Measurements from ENCODE around the gene SORCS3.
"Not testable (repeated sequence)": the region's sequence is repeated elsewhere in the genome, so short reads cannot be mapped to it uniquely, and the experiment has no call there.

SORCS3 gene

DNA sequence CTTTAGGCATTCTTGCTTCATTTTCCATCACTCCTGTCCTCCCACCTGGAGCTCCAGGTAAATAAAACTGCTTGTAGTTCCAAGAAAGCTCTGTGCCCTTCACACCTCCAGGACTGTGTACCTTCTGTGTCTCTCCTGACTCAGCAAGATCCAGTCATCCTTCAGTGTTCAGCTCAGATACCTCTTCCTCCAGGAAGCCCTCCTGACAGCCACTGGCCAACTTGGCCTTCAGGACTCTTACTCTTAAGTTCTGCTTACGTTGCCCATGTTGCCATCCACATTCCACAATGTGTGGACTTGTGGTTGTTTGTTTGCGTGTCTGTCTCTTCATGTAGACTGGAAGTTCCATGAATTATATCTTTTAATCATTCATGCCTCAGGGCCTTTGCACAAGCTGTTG, 48.0 kb downstream of the SORCS3 start:
- FAIRE-seq (no peak), DNase-seq (ENCODE audit: insufficient read length, low spot score) (no peak)
- TF ChIP-seq, protein P1, sequence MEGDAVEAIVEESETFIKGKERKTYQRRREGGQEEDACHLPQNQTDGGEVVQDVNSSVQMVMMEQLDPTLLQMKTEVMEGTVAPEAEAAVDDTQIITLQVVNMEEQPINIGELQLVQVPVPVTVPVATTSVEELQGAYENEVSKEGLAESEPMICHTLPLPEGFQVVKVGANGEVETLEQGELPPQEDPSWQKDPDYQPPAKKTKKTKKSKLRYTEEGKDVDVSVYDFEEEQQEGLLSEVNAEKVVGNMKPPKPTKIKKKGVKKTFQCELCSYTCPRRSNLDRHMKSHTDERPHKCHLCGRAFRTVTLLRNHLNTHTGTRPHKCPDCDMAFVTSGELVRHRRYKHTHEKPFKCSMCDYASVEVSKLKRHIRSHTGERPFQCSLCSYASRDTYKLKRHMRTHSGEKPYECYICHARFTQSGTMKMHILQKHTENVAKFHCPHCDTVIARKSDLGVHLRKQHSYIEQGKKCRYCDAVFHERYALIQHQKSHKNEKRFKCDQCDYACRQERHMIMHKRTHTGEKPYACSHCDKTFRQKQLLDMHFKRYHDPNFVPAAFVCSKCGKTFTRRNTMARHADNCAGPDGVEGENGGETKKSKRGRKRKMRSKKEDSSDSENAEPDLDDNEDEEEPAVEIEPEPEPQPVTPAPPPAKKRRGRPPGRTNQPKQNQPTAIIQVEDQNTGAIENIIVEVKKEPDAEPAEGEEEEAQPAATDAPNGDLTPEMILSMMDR (IDR thresholded peaks at IDR 0.05; ENCODE audit: insufficient read depth, missing control alignments) = no peak

- no peak for DNase-seq (ENCODE audit: insufficient read length, low spot score)
- FAIRE-seq = no peak
- TF ChIP-seq, protein P1 (IDR thresholded peaks at IDR 0.05; ENCODE audit: insufficient read depth, missing control alignments) = no peak
These were observed 48.5 kb downstream of the SORCS3 start for GRCh38 chr10:104689547-104689946.

DNA sequence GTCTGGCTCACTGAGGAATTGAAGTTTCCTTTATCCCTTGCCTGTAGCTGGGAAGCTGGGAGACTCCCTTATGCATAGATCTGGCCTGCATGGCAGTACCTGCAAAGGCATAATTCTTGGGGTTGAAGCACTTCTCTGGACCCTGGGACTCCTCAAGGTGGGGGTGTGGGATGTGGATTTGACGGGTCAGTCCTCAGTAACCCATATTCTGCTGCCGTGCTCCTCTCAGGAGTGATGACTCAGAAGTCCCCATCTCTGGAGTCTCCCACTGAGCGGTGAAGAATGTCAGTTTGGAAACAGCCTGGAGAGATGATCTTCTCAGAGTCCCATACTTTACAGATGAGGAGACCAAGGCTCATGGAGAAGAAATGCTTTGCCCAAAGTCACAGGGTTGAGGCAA, 49.0 kb downstream of the SORCS3 start:
- TF ChIP-seq, protein P1 (IDR thresholded peaks at IDR 0.05; ENCODE audit: insufficient read depth, missing control alignments) = no peak
- DNase-seq (ENCODE audit: insufficient read length, low spot score) = no peak
- FAIRE-seq = no peak

DNA sequence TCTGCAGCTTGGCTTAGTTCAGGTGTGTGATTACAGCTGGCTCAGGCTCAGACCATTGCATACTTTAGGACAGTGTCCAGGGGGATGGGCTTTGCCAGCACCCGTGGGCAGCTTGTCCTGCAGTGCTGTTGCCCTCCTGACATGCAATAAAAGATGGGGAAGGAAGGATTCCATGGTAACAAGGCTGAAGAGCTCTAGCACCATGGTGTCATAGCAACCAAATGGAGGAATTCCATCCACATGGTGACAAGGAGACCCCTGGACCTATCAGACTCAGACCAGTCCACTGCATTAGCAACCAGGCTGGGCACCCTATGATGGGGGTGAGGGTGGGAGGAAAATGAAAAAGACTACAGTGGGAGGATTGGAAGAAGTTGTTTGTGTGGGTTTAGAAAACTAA, 49.9 kb downstream of the SORCS3 start:
- DNase-seq (ENCODE audit: insufficient read length, low spot score) (no peak), FAIRE-seq (no peak)
- TF ChIP-seq, protein P1 (IDR thresholded peaks at IDR 0.05; ENCODE audit: insufficient read depth, missing control alignments) = no peak

GRCh38 chr10:104694074-104694473, 53.0 kb downstream of the SORCS3 start:
- TF ChIP-seq, protein P1 (IDR thresholded peaks at IDR 0.05; ENCODE audit: insufficient read depth, missing control alignments) = no peak
- DNase-seq (ENCODE audit: insufficient read length, low spot score) (no peak), FAIRE-seq (no peak)

- not testable (repeated sequence) for FAIRE-seq; DNase-seq (ENCODE audit: insufficient read length, low spot score)
These were observed 62.2 kb downstream of the SORCS3 start for GRCh38 chr10:104703262-104703661.

GRCh38 chr10:104706886-104707285, 65.8 kb downstream of the SORCS3 start:
- DNase-seq (ENCODE audit: insufficient read length, low spot score) = no peak
- TF ChIP-seq, protein P1 (IDR thresholded peaks at IDR 0.05; ENCODE audit: insufficient read depth, missing control alignments) = no peak
- no peak for FAIRE-seq

Measured in D721Med (cell line).